NT2/D1 (cell line): ENCODE measurements around the gene DDX24.

Experiments
- SUZ12 ChIP-seq: IDR thresholded peaks from 2 replicates; pipeline ENCODE4 v1.6.1; 2011; ENCODE audit not compliant: insufficient read length, insufficient read depth; ENCODE audit errors: extremely low read depth
- YY1 ChIP-seq: IDR thresholded peaks from 2 replicates; pipeline ENCODE4 v1.6.1; 2011; ENCODE audit not compliant: insufficient read length, insufficient read depth
- ZNF274 ChIP-seq: IDR thresholded peaks from 2 replicates; pipeline ENCODE4 v1.6.1; 2011; ENCODE audit warnings: mild to moderate bottlenecking, low read depth, low read length

DNA sequence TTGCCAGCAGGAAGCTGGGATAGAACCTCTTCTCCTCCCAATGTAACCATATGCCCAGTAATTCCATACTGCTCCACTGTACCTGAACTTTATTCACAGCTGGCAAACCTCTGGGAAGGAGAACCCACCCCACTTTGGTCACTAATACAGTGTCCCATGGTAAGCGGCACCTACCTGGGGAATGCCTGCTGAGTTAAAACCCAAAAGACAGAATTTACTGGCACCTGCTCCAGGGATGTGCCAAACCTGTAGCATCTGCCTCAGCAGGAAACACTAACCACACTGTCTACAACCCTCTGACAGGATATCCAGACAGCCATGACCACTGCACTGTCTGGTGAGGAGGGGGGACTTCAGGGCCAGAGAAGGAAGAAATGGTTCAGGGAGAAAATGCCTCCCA is 26.6 kb downstream of the DDX24 start:
- TF ChIP-seq ZNF274 (no peak), SUZ12 (no peak), YY1 (no peak)
